Kidney glomerular epithelial cell (primary cell): Measurements from ENCODE around the gene NCAM1.
A peak's percentile ranks its signal among the peaks of the same experiment; 100 is the strongest.
"Not testable (repeated sequence)": the region's sequence is repeated elsewhere in the genome, so short reads cannot be mapped to it uniquely, and the experiment has no call there.

ENCODE experiments used
- DNase-seq: peaks from one replicate; lab custom pipeline; 2025; lab: John Stamatoyannopoulos, UW

The NCAM1 gene

DNA sequence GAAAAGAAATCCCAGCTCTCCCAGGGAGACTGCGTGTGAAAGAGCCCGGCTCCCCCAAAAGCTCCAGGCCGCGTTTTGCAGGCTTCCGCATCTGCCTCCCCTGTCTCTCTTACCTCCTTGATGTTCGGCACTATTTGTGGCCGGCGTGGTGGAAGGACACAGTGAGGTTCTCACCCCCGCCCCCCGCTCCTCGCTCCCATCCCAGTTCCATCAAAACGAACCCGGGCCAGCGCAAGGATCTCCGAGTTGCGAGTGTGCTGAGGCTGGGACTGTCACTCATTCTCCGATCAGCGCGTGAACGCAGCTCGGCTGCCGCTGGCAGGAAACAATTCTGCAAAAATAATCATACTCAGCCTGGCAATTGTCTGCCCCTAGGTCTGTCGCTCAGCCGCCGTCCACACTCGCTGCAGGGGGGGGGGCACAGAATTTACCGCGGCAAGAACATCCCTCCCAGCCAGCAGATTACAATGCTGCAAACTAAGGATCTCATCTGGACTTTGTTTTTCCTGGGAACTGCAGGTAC lies at the start of gene NCAM1:
Gene NCAM1, plus strand, starts transcription at position 275 of the 523 bp plus-strand sequence.
- peak; percentile 37 for DNase-seq

GRCh38 chr11:112922606-112923005 lies 38.6 kb upstream of the NCAM1 start:
- no peak for DNase-seq

DNA sequence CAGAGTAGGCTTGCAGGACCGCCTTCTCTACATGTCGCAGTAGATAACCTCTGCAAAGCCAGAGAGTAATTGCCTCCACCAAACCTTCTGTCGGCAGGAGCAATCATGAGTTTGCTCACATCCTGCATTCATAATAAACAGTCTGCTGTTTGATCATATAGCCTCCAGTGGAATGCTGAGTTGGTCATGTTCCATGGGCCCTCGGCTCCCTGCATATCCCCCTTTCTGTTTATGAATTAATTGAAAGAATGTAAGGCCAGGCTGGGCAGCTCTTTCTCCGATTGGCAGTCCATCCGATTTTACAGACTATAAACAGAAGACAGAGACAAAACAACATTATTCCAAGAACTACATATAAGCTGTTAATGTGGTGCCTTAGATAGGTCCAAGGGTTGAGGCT lies 36.4 kb upstream of the NCAM1 start:
- DNase-seq: not testable (repeated sequence)

DNA sequence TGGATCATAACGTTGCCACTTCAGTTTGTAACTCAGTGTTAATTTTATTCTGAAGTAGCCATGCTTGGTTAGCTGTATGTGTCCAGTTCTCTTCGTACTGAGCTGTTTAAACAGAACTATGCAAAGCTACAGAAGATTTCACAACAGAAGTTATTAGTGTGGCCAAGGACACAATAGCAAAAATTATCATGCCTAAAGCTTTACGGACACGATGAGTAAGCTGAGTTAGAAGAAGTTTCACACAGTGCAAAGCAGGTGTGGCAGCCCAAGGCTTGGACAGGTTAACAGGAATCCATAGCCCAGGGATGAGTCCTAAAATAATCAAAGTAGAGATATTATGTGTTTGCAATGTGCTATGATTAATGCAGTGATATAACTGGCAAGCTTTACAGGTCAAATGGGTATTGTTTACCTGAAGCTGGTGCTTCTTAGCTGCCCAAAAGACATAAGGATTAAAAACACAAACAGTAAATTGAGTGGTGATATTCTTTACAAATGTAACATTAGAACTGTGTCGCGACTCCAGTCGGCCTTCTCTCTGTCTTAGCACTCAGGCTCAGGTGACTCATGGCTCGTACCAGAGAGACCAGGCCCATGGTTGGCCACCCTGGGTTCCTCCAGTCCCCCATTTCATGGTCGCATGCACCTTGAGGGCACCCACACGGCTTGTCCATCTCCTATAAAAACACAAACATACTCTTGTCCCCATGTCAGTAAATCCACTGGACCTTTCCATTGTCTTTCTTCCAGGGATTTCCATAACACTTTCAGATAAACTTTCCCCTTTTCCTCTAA lies 35.5 kb upstream of the NCAM1 start:
- DNase-seq: peak; percentile 35

GRCh38 chr11:112928136-112928535 lies 33.1 kb upstream of the NCAM1 start:
- DNase-seq: peak; percentile 91

- no peak for DNase-seq
Measured at GRCh38 chr11:112929432-112929831, 31.8 kb upstream of the NCAM1 start.

DNA sequence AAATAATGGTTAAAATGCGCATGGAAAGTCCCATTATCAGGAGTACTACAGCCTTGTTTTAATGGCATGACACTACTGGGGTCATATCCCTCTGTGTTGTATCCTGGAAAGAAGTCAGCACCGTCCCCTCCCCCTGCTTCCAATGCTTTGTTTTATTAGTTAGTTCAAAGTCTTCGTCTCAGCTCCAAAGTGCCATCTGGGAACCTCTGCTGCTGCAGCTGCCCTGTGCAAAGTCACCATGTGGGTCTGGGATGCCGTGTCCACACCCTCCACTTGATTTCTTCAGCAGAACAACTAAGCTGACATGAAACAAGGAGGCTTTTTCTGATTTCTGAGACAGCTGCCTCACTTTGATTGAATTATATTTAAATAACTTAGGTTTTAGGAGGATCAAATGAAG lies 29.5 kb upstream of the NCAM1 start:
- no peak for DNase-seq

DNA sequence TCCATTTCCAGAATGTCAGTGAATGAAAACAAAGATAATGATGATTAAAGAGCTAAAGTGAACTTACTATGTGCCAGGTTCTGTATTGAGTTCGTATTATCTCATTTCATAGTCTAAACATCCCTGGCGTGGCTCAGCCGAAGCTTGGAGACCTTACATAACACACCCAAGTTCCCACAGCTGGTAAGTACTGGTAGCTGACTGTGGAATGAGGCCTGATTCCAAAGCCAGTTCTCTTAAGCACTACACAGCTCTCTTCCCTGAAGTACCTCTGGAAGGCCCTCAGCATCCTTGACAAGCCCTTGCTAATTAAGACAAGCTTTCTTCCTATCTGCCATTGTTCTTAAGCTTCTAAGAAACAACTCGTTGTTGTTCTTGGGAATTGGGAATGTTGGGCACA lies 28.6 kb upstream of the NCAM1 start:
- DNase-seq: no peak

DNA sequence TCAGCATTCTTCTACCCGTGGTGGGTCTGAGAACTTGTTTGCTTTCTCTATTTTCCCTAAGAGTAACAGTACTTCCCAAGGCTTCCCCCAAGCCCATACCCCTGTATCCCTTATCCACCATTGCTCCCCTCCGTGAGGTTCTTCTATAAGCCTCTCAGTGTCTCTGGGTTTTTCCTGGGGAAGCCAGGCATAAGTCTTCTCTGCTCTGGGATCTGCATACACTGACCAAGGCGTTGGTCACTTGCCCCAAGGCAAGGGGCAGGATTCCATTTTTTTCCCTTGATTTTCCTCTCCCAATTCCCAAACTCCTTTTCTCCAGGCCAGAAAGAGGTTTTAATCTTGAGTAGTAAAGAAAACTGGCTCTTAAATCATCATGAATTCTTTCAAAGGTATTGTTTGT lies 27.2 kb upstream of the NCAM1 start:
- DNase-seq: no peak

GRCh38 chr11:112941104-112941503 lies 20.1 kb upstream of the NCAM1 start:
- no peak for DNase-seq

GRCh38 chr11:112942966-112943643 lies 18.1 kb upstream of the NCAM1 start:
- DNase-seq: no peak

GRCh38 chr11:112946866-112947265 lies 14.4 kb upstream of the NCAM1 start:
- DNase-seq: no peak

GRCh38 chr11:112949781-112950575 lies 11.2 kb upstream of the NCAM1 start:
- no peak for DNase-seq

DNA sequence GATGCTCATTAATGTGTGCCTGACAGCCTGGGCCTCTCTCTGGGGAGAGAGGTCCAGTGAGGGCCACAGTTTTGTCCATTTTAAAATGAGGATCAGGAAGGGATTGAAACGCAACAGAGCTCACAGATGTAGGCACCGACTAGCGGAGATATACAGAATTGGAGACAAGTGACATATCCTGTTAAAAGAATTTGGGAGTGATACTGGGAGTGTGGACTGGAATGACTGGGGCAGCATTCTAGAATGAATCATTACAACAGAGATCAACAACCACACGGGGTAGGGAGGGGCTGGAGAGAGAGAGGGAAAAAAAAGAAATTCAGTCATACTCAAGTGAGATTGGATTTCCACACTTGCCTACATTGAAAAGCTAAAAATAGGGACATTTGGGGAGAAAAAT lies 2.5 kb upstream of the NCAM1 start:
- peak; percentile 82 for DNase-seq

DNA sequence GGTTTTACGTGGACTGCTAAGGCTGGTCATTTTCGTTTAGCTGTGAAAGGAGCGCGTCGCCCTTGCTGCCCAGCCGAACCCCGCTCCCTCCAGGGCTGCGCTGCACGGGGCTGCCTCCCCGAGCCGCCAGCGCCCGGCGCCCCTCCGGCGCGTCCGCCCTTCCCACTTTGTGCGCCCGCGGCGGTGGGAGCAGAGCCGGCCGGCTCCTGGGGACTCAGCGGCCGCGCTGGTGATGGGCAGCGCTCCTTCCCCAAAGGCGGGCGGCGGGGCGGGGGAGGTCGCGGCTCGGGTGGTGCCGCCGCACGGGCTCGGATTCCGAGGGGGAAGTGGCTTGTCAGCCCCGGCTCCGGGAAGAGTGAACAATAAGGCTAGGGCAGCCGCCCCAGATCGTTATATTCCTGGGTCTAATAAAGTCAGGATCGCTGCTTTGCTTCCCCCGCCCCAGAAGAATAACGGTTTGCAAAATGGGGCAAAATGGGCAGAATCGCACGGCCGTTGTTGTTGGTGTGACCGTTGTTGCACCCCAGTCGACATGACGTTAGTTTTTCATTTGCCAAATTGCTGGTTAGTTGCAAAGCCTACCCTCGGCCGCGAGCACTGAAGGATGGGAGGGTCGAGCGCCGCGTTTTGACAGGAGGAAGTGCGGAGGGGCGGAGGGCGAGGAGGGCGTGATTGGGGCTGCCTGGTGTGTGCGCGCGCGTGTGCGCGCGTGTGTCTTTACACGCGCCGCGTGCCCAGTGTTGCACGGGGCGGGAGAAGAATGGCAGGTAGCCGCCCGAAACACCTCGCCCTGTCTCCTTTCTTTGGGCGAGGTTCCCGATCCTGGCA lies 745 bp downstream of the NCAM1 start:
- no peak for DNase-seq

DNA sequence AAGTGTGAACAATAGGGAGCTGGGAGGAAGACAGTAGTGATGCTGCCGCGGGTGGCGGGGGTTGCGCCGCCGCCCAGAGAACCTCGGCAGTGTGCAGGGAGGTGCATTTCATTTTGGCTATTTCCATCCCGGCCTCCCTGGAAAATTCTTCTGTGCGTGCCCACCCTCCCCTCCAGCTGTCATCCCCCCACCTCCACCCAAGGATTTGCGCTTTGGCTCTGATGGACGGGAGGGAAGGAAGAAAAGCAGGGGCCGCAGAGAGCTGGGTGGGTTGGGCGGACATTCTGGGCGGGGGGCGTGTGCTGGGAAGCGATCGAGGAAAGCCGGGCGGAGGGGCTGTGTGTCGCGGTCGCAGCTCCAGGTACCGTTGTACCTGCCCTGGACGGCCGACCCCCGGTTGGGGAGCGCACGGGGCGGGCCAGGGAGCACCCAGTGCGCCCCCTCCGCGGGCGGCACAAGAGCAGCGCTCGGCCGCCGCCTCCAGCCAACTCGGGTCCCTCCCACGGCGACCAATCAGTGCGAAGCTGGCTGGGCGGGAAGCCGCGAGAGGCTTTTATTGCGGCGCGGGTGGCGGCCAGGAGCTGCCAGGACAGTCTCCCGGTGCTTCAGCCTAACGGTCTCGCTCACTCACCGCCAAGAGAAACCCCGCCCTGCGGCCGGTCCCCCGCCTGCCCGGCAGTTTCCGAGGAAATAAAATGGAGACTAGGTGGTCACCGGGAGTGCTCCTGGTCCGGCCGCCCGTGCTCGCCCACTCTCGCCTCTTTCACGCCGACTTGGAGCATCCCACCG lies 1.6 kb downstream of the NCAM1 start:
- peak; percentile 31 for DNase-seq

DNA sequence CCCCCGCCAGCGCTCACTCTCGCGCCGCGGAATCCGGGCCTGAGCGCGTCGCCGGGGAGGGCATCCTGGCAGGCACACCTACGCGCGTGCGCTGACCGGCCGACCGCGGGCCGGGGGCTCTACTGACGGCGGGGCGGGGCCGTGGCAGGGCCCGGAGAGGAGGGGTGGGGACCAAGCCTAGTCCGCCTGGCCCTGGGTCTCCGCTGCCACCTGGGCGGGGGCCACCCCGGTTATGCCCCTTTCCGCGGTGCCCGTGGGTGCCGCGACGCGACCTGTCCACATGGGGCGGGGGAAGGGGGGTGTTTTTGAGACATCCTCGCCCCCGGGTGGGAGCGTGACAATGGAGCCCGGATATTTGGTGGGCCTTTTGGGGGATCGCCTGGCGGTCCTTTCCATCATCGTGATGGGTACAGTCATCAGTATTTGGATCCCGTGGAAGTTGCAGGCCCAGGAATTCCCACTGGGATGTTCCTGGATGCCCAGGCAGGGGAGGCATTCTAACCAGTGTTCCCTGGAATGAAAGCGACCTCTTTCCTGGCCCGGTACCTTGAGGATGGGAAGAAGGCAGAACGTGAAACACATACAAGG lies 2.2 kb downstream of the NCAM1 start:
- DNase-seq: no peak

GRCh38 chr11:112965656-112966055 lies 4.4 kb downstream of the NCAM1 start:
- peak; percentile 9 for DNase-seq

DNA sequence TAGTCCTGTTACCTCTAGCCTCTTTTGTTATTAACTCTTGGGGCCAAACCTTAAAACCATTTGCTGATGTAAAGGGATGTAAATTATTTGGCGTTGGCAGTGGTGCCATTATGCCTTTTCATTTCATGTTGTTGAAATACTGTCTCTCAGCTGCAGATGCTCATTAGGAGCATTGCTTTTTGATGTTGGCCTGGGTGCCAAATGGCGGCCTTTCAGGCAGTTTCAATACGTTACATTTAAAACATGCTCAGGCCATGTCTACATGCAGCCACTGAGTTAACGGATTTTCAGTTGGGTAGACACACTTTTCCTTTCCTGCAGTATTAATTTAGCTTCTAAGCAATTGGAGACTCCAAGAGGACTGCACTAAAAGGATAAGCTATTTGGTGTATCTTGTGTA lies 5.3 kb downstream of the NCAM1 start:
- DNase-seq: no peak

DNA sequence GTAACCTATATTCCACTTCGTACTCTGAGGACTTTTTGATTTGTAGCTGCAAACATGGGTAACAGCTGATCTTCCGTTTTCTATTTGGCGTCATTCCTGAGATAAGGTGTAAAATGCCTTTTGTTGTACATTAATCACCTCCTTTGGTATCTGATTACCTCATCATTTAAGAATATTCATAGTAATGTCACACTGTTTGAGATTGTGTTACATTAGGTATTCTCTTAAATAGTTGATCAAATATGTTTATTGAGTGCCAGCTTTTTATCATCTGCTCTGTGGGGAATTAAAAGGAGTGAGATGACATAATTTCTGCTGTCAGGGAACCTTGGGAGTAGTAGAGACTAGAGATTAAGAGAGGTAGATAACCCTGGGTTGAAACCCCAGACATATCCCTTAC lies 5.9 kb downstream of the NCAM1 start:
- DNase-seq: peak; percentile 26
